ENCODE data around the gene HIVEP3.

Gene HIVEP3

GRCh38 chr1:41941381-41941780 is 22.7 kb upstream of the HIVEP3 start:
- TF ChIP-seq CTCF (IDR thresholded peaks at IDR 0.05; ENCODE audit: control extremely low read depth, extremely low read depth, low read depth, missing control alignments), result no peak
- DNase-seq (ENCODE audit: extremely low spot score), result no peak
- POLR2A ChIA-PET, result no interaction called here
- CTCF ChIA-PET, result no interaction called here

- ChIA-PET POLR2A (no interaction called here), CTCF (interaction anchor here (1.0 to 1.5 kb wide), 2 partner anchors 10 to 20 kb away, joined by 3 read pairs; no protein-coding TSS in a partner anchor)
- no peak for DNase-seq (ENCODE audit: extremely low spot score)
- no peak for TF ChIP-seq CTCF (IDR thresholded peaks at IDR 0.05; ENCODE audit: control extremely low read depth, extremely low read depth, low read depth, missing control alignments)
Measured at GRCh38 chr1:41939194-41939593, 20.5 kb upstream of the HIVEP3 start.

GRCh38 chr1:41936107-41936506 is 17.4 kb upstream of the HIVEP3 start:
- DNase-seq (ENCODE audit: extremely low spot score), result no peak
- TF ChIP-seq CTCF (IDR thresholded peaks at IDR 0.05; ENCODE audit: control extremely low read depth, extremely low read depth, low read depth, missing control alignments), result no peak
- ChIA-PET CTCF (interaction anchor here (1.0 kb wide), 1 partner anchor 15 kb away, joined by 4 read pairs; no protein-coding TSS in a partner anchor), POLR2A (no interaction called here)

- ChIA-PET POLR2A (no interaction called here), CTCF (no interaction called here)
- DNase-seq (ENCODE audit: extremely low spot score), result no peak
- TF ChIP-seq CTCF (IDR thresholded peaks at IDR 0.05; ENCODE audit: control extremely low read depth, extremely low read depth, low read depth, missing control alignments), result no peak
Measured at GRCh38 chr1:41935226-41935625, 16.5 kb upstream of the HIVEP3 start.

GRCh38 chr1:41933106-41933505 is 14.4 kb upstream of the HIVEP3 start:
- no peak for DNase-seq (ENCODE audit: extremely low spot score)
- ChIA-PET CTCF (no interaction called here), POLR2A (no interaction called here)
- no peak for TF ChIP-seq CTCF (IDR thresholded peaks at IDR 0.05; ENCODE audit: control extremely low read depth, extremely low read depth, low read depth, missing control alignments)

GRCh38 chr1:41931578-41931977 is 12.9 kb upstream of the HIVEP3 start:
- no peak for DNase-seq (ENCODE audit: extremely low spot score)
- POLR2A ChIA-PET, result no interaction called here
- CTCF ChIA-PET, result no interaction called here
- no peak for TF ChIP-seq CTCF (IDR thresholded peaks at IDR 0.05; ENCODE audit: control extremely low read depth, extremely low read depth, low read depth, missing control alignments)

- ChIA-PET CTCF (no interaction called here), POLR2A (no interaction called here)
Measured at GRCh38 chr1:41927118-41927517, 8.4 kb upstream of the HIVEP3 start.

More at GRCh38 chr1:41927118-41927517, 8.4 kb upstream of the HIVEP3 start:
- DNase-seq (ENCODE audit: extremely low spot score), result no peak
- TF ChIP-seq CTCF (IDR thresholded peaks at IDR 0.05; ENCODE audit: control extremely low read depth, extremely low read depth, low read depth, missing control alignments), result no peak

Measured in GM10248 (cell line).